HG03378 (cell line): ENCODE results near the gene CENPL.
"Not testable (repeated sequence)": the region's sequence is repeated elsewhere in the genome, so short reads cannot be mapped to it uniquely, and the experiment has no call there.

Source experiments
- ATAC-seq: cut with Tn5 transposase; IDR thresholded peaks from one replicate; pipeline ENCODE4 v1.9.1; 2021; ENCODE audit warnings: mild to moderate bottlenecking, moderate library complexity; ENCODE audit not compliant: unreplicated experiment

CENPL gene

GRCh38 chr1:173824315-173825081 is at the start of gene CENPL, which contains the start of gene DARS2:
CENPL (minus strand) TSS chr1:173824883; CDS start chr1:173811299, 13,584 bp downstream.
DARS2 (plus strand) TSS chr1:173824673; CDS start chr1:173825230, 557 bp downstream.
- ATAC-seq = peak; percentile 90

GRCh38 chr1:173871500-173871899 is 46.8 kb upstream of the CENPL start:
- no peak for ATAC-seq

GRCh38 chr1:173871091-173871490 is 46.4 kb upstream of the CENPL start:
- no peak for ATAC-seq

GRCh38 chr1:173870252-173871075 is 45.8 kb upstream of the CENPL start:
- no peak for ATAC-seq

GRCh38 chr1:173869021-173869359 is 44.3 kb upstream of the CENPL start:
- ATAC-seq = no peak

GRCh38 chr1:173868266-173869020 is 43.8 kb upstream of the CENPL start, which contains the start of gene ZBTB37:
ZBTB37 (plus strand) TSS chr1:173868380; CDS start chr1:173870226, 1,846 bp downstream.
- ATAC-seq = peak; percentile 40

GRCh38 chr1:173867753-173868265 is 43.1 kb upstream of the CENPL start, which contains the start of gene GAS5:
GAS5 (minus strand) TSS chr1:173867989.
- peak; percentile 78 for ATAC-seq

- no peak for ATAC-seq
Measured at GRCh38 chr1:173867141-173867752, 42.6 kb upstream of the CENPL start.

GRCh38 chr1:173866413-173867115 is 41.9 kb upstream of the CENPL start:
- no peak for ATAC-seq

GRCh38 chr1:173865468-173866164 is 40.9 kb upstream of the CENPL start:
- no peak for ATAC-seq

- ATAC-seq = no peak
Measured at GRCh38 chr1:173864179-173864867, 39.6 kb upstream of the CENPL start.

- ATAC-seq = no peak
Measured at GRCh38 chr1:173863224-173864161, 38.8 kb upstream of the CENPL start.

- no peak for ATAC-seq
Measured at GRCh38 chr1:173862769-173863223, 38.1 kb upstream of the CENPL start.

GRCh38 chr1:173862146-173862768 is 37.6 kb upstream of the CENPL start:
- ATAC-seq = not testable (repeated sequence)

- no peak for ATAC-seq
Measured at GRCh38 chr1:173861731-173862145, 37.1 kb upstream of the CENPL start.

- no peak for ATAC-seq
Measured at GRCh38 chr1:173860065-173860464, 35.4 kb upstream of the CENPL start.

- ATAC-seq = not testable (repeated sequence)
Measured at GRCh38 chr1:173859547-173859946, 34.9 kb upstream of the CENPL start.
